ENCODE measurements around the gene P3H2.

GRCh38 chr3:190012314-190012782 is 108.3 kb downstream of the P3H2 start:
- no peak for TF ChIP-seq CTCF (conservative IDR thresholded peaks at IDR 0.05; ENCODE audit: low read depth, low read length)
- TF ChIP-seq CHD1 (IDR thresholded peaks at IDR 0.05; ENCODE audit: low read depth, low read length): no peak
- no peak for TF ChIP-seq POLR2A (IDR thresholded peaks at IDR 0.05; ENCODE audit: low read depth, low read length)
- no peak for TF ChIP-seq FOS (IDR thresholded peaks at IDR 0.05; ENCODE audit: low read depth, low read length)
- TF ChIP-seq RAD21 (IDR thresholded peaks at IDR 0.05; ENCODE audit: low read length): no peak
- TF ChIP-seq CEBPB (IDR thresholded peaks at IDR 0.05; ENCODE audit: low read depth, low read length): peak; percentile 58
- TF ChIP-seq RFX5 (IDR thresholded peaks at IDR 0.05; ENCODE audit: low read depth, low read length): no peak
- TF ChIP-seq USF2 (IDR thresholded peaks at IDR 0.05; ENCODE audit: low read depth, low read length): no peak
- no peak for TF ChIP-seq SMC3 (IDR thresholded peaks at IDR 0.05; ENCODE audit: low read depth, low read length)
- no peak for TF ChIP-seq NFE2L2 (IDR thresholded peaks at IDR 0.05; ENCODE audit: low read depth, low read length)
- TF ChIP-seq RCOR1 (IDR thresholded peaks at IDR 0.05; ENCODE audit: insufficient replicate concordance, low read length): no peak

Data from IMR-90 (cell line).